GM19239 (cell line): Measurements from ENCODE around the gene RBBP8NL.
"Not testable (repeated sequence)": the region's sequence is repeated elsewhere in the genome, so short reads cannot be mapped to it uniquely, and the experiment has no call there.

Experiments used
- DNase-seq: peaks from one replicate; pipeline ENCODE4 v3.0.0; 2011; ENCODE audit warnings: low spot score; ENCODE audit not compliant: insufficient read length
- FAIRE-seq: peaks from 2 replicates; lab custom pipeline; 2011; peaks lifted over from hg19 to GRCh38; lab: Jason Lieb, UNC

RBBP8NL gene

GRCh38 chr20:62446481-62446880 lies 19.1 kb upstream of the RBBP8NL start:
- no peak for FAIRE-seq
- no peak for DNase-seq

GRCh38 chr20:62445553-62446340 lies 18.4 kb upstream of the RBBP8NL start:
- DNase-seq (no peak), FAIRE-seq (no peak)

DNA sequence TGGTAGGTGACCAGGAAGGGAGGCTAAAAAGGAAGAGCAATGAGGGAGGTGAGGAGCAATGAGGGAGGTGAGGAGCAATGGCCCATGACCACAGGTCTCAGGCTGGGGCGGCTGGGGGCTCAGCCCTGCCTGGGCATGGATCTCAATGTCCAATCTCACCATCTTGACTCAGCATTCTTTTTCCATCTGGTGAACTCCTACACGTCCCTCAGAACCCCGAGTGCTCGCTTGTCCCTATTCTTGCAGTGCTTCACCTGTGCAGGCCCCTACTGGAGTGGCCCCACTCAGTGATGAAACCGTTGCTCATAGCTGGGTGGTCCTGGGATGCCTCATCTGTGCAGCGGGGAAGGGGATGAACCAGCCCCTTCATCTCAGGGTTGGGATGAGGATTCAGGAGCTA lies 16.9 kb upstream of the RBBP8NL start:
- DNase-seq (no peak), FAIRE-seq (no peak)

- DNase-seq, result no peak
- FAIRE-seq, result no peak
Observed at GRCh38 chr20:62441987-62442539, 14.7 kb upstream of the RBBP8NL start.

- FAIRE-seq (no peak), DNase-seq (no peak)
Observed at GRCh38 chr20:62439218-62439617, 11.9 kb upstream of the RBBP8NL start.

GRCh38 chr20:62437927-62438326 lies 10.6 kb upstream of the RBBP8NL start:
- no peak for FAIRE-seq

GRCh38 chr20:62437496-62437895 lies 10.2 kb upstream of the RBBP8NL start:
- FAIRE-seq, result no peak
- no peak for DNase-seq

More at GRCh38 chr20:62437927-62438326, 10.6 kb upstream of the RBBP8NL start:
- no peak for DNase-seq

- no peak for DNase-seq
- no peak for FAIRE-seq
Observed at GRCh38 chr20:62436692-62437091, 9.4 kb upstream of the RBBP8NL start.

DNA sequence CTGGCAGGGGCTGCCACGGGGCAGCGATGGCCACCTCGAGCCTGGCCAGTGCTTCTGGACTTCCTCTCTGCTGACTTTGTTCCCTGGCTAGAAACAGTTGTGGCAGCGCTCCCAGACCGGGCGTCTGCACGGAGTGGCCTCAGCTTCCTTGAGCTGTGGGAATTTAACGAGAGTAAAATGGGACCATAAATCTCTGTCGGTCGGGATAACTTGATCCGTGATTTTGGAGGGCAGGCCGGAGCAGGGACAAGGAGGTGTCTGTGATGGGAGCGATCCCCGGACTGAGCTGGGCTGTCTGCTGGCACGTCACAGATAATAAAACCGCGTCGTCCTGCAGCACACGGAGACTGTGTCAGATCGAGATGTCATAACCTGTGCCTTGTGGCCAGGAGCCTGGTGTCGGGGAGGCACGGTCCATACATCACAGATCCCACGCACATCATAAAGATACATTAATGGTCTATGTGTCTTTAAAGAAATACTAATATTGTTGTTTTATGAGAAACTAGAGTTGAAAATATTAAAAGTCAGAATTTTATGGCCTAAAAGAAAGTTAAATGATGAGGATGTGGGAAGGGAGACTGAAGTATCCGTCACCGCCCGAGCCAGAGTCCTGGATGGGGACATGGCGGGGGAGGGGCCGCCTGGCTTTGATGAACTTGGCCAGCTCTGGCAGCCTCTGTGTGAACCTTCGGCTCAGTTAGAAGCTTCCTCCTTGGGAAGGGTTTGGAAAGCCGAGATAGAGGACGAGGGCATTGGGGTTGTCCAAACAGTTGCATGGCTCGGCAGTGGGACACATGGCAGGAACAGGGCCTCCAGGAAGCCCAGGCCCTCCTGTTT lies 6.5 kb upstream of the RBBP8NL start:
- no peak for DNase-seq
- no peak for FAIRE-seq

- FAIRE-seq (no peak), DNase-seq (no peak)
Observed at GRCh38 chr20:62430866-62431447, 3.6 kb upstream of the RBBP8NL start.

GRCh38 chr20:62430311-62430853 lies 3.0 kb upstream of the RBBP8NL start:
- FAIRE-seq, result no peak

GRCh38 chr20:62429455-62430310 lies 2.3 kb upstream of the RBBP8NL start:
- FAIRE-seq (no peak), DNase-seq (no peak)

More at GRCh38 chr20:62430311-62430853, 3.0 kb upstream of the RBBP8NL start:
- no peak for DNase-seq

DNA sequence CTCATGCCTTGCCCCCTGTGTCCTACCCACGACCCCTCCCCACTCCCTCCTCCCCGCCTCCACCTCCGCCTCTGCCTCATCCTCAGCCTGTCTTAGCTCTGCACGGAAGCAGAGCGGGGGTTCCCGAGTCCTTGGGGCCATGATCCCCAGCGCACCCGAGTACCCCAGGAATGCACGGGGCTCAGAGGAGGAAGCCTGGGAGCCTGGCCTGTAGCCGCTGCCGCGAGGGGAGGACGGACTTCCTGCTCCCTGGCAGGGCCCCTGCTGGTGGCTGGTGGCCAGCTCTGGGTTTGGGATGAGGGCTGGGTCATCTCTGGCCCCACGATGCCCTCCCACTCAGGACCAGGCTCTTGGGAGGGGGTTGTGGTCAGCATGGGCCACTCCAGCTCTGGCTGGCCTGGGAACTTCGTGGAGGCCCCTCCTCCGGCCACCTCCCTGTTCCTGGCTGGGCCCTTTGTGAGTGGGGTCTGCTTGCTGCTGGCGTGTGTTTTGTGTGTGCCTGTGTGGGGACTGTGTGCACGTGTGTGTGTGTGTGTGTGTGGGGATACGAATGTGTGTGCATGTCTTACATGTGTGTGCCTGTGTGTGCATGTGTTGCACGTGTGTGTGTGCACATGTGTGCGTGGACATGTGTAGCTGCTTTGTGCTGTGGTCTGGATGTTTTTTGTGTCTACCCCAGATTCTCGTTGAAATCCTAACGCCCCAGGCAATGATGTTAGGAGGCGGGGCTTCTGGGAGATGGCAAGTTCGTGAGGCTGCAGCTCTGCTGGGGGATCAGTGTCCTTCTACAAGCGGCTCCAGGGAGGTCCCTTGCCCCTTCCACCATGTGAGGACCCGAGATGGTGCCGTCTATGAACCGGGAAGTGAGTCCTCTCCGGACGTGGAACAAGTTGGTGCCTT lies 1.3 kb upstream of the RBBP8NL start:
- FAIRE-seq, result no peak

GRCh38 chr20:62428002-62428372 lies 648 bp upstream of the RBBP8NL start:
- DNase-seq (no peak), FAIRE-seq (no peak)

More for the DNA sequence above, 1.3 kb upstream of the RBBP8NL start:
- DNase-seq, result no peak

DNA sequence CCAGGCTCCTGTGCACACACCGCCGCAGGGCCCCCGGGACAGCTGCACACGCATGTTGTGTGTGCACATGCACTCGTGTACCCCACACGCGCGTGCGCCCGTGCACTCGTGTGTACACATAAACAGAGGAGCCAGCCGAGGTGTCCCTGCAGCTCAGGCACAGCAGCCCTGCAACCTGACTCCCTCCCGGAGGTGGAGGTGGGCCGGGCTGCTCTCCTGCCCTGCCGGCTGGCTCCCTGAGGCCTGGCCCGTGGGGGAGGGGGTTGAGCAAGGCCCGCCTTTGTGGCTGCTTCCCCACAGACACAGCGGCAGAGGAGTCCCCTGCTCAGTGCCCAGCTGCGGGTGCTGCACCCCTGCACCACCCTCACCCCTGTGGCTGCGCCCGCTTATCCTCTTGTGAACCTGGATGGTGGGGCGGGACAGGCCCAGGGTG lies 624 bp downstream of the RBBP8NL start:
- no peak for DNase-seq
- FAIRE-seq, result no peak

GRCh38 chr20:62426059-62426348 lies 1.3 kb downstream of the RBBP8NL start:
- not testable (repeated sequence) for DNase-seq, FAIRE-seq

DNA sequence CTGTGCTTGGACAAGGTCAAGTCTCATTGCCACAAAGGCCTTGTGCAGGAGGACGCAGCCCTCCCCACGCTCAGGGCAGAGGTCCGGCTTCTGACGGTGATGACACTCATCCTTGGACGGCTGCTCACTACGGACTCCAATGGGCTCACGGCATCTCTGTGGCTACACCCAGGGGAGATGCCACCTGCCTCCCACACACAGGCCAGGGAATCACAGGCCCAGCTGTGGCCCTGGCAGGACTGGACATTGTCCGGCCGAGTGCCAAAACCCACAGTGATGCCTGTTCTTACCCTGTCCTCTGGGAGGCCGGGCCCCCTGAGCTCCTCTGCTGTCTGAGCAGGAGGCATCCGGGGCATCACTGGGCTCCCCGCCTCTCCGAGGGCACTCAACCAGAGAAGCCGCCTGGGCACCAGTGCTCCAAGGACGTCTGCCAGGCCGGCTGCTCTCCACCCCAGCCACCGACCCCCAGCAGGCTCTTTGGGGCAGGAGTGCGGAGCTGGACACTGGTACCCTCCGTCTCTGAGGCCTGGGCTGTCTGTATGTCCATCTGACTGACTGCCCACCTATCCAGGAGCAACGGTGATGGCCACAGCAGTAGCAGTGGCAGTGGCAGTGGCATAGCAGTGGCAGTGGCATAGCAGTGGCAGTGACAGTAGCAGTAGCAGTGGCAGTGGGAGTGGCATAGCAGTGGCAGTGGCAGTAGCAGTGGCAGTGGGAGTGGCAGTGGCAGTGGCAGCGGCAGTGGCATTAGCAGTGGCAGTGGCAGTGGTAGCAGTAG lies 1.9 kb downstream of the RBBP8NL start:
- DNase-seq (no peak), FAIRE-seq (no peak)
